HCT116 (cell line): Measurements from ENCODE around the gene ANKRD37. TPM values are rescaled to one million over a fixed set of nuclear protein-coding genes. Genes with fewer than 3 reads are reported as not detected.

Experiments used
- ATAC-seq: fragments of 200-7000 bp; cut with Tn5 transposase; 2 replicates; pipeline ENCODE4 v1.9.1; 2020; ENCODE audit warnings: mild to moderate bottlenecking, moderate library complexity
- BruUV-seq: library from RNA; stranded (reverse); fragments of 400-500 nt; replicated peaks from 2 replicates; lab custom pipeline; 2021; lab: Mats Ljungman, UMichigan
- CTCF ChIA-PET: fragments of 300-600 bp; sonication (Branson Sonifier 250); formaldehyde crosslinking; loops from one replicate; lab custom pipeline; 2021; ENCODE audit warnings: antibody characterized with exemption; lab: Charles Lee
- POLR2A ChIA-PET: fragments of 300-600, 350-600 bp; sonication (Branson Sonifier 250); formaldehyde crosslinking; loops from one replicate; lab custom pipeline; 2021; ENCODE audit warnings: antibody characterized with exemption; lab: Charles Lee
- RAD21 ChIA-PET, 2 experiments: fragments of 300-600 bp; sonication (Branson Sonifier 250); formaldehyde crosslinking; loops; one replicate each; lab custom pipeline; 2023; ENCODE audit warnings: low total read pairs in 2 of 2; ENCODE audit not compliant: uncharacterized antibody in 2 of 2, unreplicated experiment in 2 of 2, low non-redundant PET in 1 of 2; lab: Charles Lee
- DNase-seq: peaks from one replicate; pipeline ENCODE4 v3.0.0-alpha.2; 2010; ENCODE audit warnings: low read depth, low spot score
- H2AFZ ChIP-seq: fragments of 200-600 bp; shearing (Covaris generic), sonication (generic); 2 replicates; pipeline ENCODE4 v1.6.1; 2017; ENCODE audit warnings: low read depth, mixed run types, mixed read lengths, antibody characterized with exemption, low read length; ENCODE audit not compliant: poor library complexity, severe bottlenecking
- H3K27ac ChIP-seq: 2 replicates; pipeline ENCODE4 v1.5.1; 2012; ENCODE audit warnings: low read depth, low read length
- H3K27me3 ChIP-seq: fragments of 200-600 bp; sonication (generic); 2 replicates; pipeline ENCODE4 v1.6.1; 2016; ENCODE audit warnings: mixed run types, low read length, mixed read lengths; ENCODE audit not compliant: insufficient read depth
- H3K36me3 ChIP-seq, 2 experiments: fragments of 200-500 bp in 1 of 2; fragments of 200-600 bp in 1 of 2; sonication (Bioruptor generic) in 1 of 2; sonication (generic) in 1 of 2; 2 replicates each; pipeline versions ENCODE4 v1.5.1 to v1.6.1; 2014 to 2016; ENCODE audit warnings: low read length in 2 of 2, inconsistent platforms in 1 of 2, mixed read lengths in 1 of 2, mixed run types in 1 of 2; ENCODE audit not compliant: insufficient read depth in 2 of 2, control insufficient read depth in 1 of 2
- H3K4me1 ChIP-seq, 2 experiments: fragments of 200-600 bp in 1 of 2; sonication (generic) in 1 of 2; 2 replicates each; pipeline versions ENCODE4 v1.5.1 to v1.6.1; 2012 to 2017; ENCODE audit warnings: low read length in 2 of 2, inconsistent platforms in 1 of 2, mild to moderate bottlenecking in 1 of 2, mixed read lengths in 1 of 2, mixed run types in 1 of 2, moderate library complexity in 1 of 2; ENCODE audit not compliant: insufficient read depth in 2 of 2, control insufficient read depth in 1 of 2
- H3K4me2 ChIP-seq: fragments of 200-600 bp; sonication (generic); 2 replicates; pipeline ENCODE4 v1.6.1; 2017; ENCODE audit warnings: mixed run types, low read length, mixed read lengths
- H3K4me3 ChIP-seq, 2 experiments: fragments of 200-600 bp in 1 of 2; sonication (generic) in 1 of 2; replicated peaks in 1 of 2; 2 replicates each; pipeline ENCODE4 v1.5.1; 2011 to 2016; ENCODE audit warnings: low read length in 2 of 2, control low read depth in 1 of 2, low read depth in 1 of 2, mild to moderate bottlenecking in 1 of 2, mixed read lengths in 1 of 2, mixed run types in 1 of 2
- H3K79me2 ChIP-seq: fragments of 200-600 bp; sonication (generic); 2 replicates; pipeline ENCODE4 v1.6.1; 2017; ENCODE audit warnings: mild to moderate bottlenecking, mixed run types, low read length, moderate library complexity, mixed read lengths; ENCODE audit not compliant: insufficient read depth
- H3K9ac ChIP-seq: fragments of 200-600 bp; sonication (generic); 2 replicates; pipeline ENCODE4 v1.6.1; 2016; ENCODE audit warnings: low read length, mixed read lengths
- H3K9me2 ChIP-seq: fragments of 200-600 bp; sonication (generic), shearing (Covaris generic); 2 replicates; pipeline ENCODE4 v1.6.1; 2017; ENCODE audit warnings: mixed run types, mild to moderate bottlenecking, moderate library complexity; ENCODE audit not compliant: insufficient read depth
- H3K9me3 ChIP-seq, 2 experiments: fragments of 200-500 bp in 1 of 2; fragments of 200-600 bp in 1 of 2; sonication (Bioruptor generic) in 1 of 2; sonication (generic) in 1 of 2; 2 replicates each; pipeline ENCODE4 v1.6.1; 2014 to 2017; ENCODE audit warnings: low read length in 2 of 2, mixed read lengths in 2 of 2, inconsistent platforms in 1 of 2, low read depth in 1 of 2, mild to moderate bottlenecking in 1 of 2, mixed run types in 1 of 2, moderate library complexity in 1 of 2; ENCODE audit not compliant: control insufficient read depth in 1 of 2, insufficient read depth in 1 of 2
- H4K20me1 ChIP-seq: fragments of 200-600 bp; sonication (generic), shearing (Covaris generic); 2 replicates; pipeline ENCODE4 v1.6.1; 2017; ENCODE audit warnings: mixed run types, mild to moderate bottlenecking, moderate library complexity; ENCODE audit not compliant: insufficient read depth
- CEBPB ChIP-seq: IDR thresholded peaks from 2 replicates; pipeline ENCODE4 v1.6.1; 2012; ENCODE audit warnings: low read depth
- ELF1 ChIP-seq: IDR thresholded peaks from 2 replicates; pipeline ENCODE4 v1.6.1; 2012; ENCODE audit warnings: low read depth, borderline replicate concordance
- EZH2 ChIP-seq: fragments of 200-600 bp; sonication (generic); IDR thresholded peaks from 2 replicates; pipeline ENCODE4 v1.6.1; 2017; ENCODE audit warnings: antibody characterized with exemption, mixed run types
- FOSL1 ChIP-seq: IDR thresholded peaks from 2 replicates; pipeline ENCODE4 v1.6.1; 2012; ENCODE audit warnings: low read depth
- JUND ChIP-seq: IDR thresholded peaks from 2 replicates; pipeline ENCODE4 v1.6.1; 2012
- POLR2A ChIP-seq: IDR thresholded peaks from 2 replicates; pipeline ENCODE4 v1.7.0; 2011; ENCODE audit warnings: borderline replicate concordance; ENCODE audit not compliant: insufficient read depth, insufficient read length; ENCODE audit errors: extremely low read depth
- RAD21 ChIP-seq: IDR thresholded peaks from 2 replicates; pipeline ENCODE4 v1.6.1; 2012; ENCODE audit warnings: low read depth, mild to moderate bottlenecking
- SRF ChIP-seq: IDR thresholded peaks from 2 replicates; pipeline ENCODE4 v1.6.1; 2012; ENCODE audit warnings: low read depth
- ZFX ChIP-seq: fragments of 450-650 bp; IDR thresholded peaks from 2 replicates; pipeline ENCODE4 v1.6.1; 2017
- ZNF274 ChIP-seq: fragments of 200-500 bp; sonication (Bioruptor generic); IDR thresholded peaks from 2 replicates; pipeline ENCODE4 v1.6.1; 2014; ENCODE audit warnings: mild to moderate bottlenecking, low read depth, low read length, inconsistent platforms
- intact Hi-C: fragments of 100-400 bp; cut with micrococcal nuclease; formaldehyde crosslinking; loops from 2 replicates; pipeline ENCODE4 v1.10.0; 2022
- total RNA-seq: library from RNA; stranded (reverse); gene quantifications from one replicate; pipeline ENCODE4 v1.2.1, GENCODE V29; 2021; ENCODE audit not compliant: unreplicated experiment
- TF ChIP-seq, protein P1 (sequence below): IDR thresholded peaks from 2 replicates; pipeline ENCODE4 v1.6.1; 2012; ENCODE audit warnings: low read depth
- TF ChIP-seq, protein P2 (sequence below): IDR thresholded peaks from 2 replicates; pipeline ENCODE4 v1.6.1; 2012
- TF ChIP-seq, protein P3 (sequence below): IDR thresholded peaks from 2 replicates; pipeline ENCODE4 v1.6.1; 2011; ENCODE audit warnings: mild to moderate bottlenecking, low read length, moderate library complexity; ENCODE audit not compliant: insufficient replicate concordance; ENCODE audit errors: extremely low read depth

ANKRD37 gene
- total RNA-seq, 1 experiment from 2014 or later = 29.9 TPM

DNA sequence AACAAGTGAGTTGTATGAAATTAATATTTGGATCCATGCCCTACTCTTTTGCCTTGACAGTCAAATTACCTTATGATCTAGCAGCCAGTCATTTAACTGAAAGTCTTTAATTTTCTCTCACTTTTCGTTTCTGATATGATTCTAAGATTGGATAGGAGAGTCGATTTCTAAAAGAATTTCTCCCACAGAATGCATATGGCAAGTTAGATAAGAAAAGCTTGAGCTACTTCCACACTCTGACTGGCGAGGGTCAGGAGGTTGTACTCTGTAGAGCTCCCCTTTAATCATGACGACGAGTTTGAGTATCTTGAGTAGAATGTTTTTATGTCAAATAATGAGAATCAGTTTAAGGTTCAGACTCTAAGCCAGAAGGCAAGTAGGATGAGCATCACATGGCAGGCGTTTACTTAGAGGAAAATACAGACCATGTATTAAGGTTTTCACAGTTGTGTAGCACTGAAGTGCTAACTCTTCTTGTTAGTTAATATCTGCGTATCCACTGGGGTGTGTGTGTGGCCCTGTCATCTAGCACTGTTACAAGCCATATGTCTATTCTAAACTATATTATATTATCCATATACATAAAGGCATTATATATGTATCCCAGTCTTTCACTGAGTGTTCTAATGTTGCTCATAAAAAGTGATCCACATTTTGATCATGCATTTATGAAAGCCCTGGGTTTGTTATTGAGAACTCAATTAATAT is 38.8 kb upstream of the ANKRD37 start (continued):
- TF ChIP-seq, protein P1, sequence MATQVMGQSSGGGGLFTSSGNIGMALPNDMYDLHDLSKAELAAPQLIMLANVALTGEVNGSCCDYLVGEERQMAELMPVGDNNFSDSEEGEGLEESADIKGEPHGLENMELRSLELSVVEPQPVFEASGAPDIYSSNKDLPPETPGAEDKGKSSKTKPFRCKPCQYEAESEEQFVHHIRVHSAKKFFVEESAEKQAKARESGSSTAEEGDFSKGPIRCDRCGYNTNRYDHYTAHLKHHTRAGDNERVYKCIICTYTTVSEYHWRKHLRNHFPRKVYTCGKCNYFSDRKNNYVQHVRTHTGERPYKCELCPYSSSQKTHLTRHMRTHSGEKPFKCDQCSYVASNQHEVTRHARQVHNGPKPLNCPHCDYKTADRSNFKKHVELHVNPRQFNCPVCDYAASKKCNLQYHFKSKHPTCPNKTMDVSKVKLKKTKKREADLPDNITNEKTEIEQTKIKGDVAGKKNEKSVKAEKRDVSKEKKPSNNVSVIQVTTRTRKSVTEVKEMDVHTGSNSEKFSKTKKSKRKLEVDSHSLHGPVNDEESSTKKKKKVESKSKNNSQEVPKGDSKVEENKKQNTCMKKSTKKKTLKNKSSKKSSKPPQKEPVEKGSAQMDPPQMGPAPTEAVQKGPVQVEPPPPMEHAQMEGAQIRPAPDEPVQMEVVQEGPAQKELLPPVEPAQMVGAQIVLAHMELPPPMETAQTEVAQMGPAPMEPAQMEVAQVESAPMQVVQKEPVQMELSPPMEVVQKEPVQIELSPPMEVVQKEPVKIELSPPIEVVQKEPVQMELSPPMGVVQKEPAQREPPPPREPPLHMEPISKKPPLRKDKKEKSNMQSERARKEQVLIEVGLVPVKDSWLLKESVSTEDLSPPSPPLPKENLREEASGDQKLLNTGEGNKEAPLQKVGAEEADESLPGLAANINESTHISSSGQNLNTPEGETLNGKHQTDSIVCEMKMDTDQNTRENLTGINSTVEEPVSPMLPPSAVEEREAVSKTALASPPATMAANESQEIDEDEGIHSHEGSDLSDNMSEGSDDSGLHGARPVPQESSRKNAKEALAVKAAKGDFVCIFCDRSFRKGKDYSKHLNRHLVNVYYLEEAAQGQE = no peak
- TF ChIP-seq CEBPB (no peak), ELF1 (no peak), ZNF274 (no peak), POLR2A (no peak), RAD21 (no peak)
- TF ChIP-seq, protein P2, sequence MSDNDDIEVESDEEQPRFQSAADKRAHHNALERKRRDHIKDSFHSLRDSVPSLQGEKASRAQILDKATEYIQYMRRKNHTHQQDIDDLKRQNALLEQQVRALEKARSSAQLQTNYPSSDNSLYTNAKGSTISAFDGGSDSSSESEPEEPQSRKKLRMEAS = no peak

DNA sequence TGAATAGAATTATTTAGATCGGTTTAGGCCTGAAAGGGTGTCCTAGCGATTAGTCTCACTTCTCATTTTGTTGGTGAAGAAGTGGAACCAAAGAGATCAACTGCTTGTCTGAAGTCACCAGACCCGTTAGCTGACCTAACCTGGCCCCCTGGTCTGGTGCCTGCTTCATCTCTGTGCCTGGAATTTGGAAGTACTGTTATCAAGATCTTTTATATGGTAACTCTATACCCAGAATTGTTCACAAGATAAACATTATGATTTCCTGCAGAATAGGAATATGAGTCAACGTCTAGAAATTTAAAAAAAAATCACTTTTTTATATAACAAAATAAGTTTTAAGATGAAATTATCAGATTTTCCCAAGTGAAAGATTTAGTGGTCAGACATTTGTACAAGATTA is 38.1 kb upstream of the ANKRD37 start:
- BruUV-seq = no TSS peak
- H3K4me1 ChIP-seq = peaks cover 0 to 8% of the 10 kb centered on the region in 2 experiments; a peak in 2 of 4 replicates
- H3K4me3 ChIP-seq = no peak overlapping the region
- DNase-seq (no peak), ATAC-seq (no peak)
- no peaks in the 10 kb centered on the region for H3K36me3 ChIP-seq
- no peaks in the 10 kb centered on the region for H3K9me2 ChIP-seq
- H2AFZ ChIP-seq = no peak overlapping the region
- no peaks in the 10 kb centered on the region for H3K79me2 ChIP-seq
- H3K9ac ChIP-seq = no peak overlapping the region
- ChIA-PET RAD21 (no interaction called here), CTCF (no interaction called here), POLR2A (no interaction called here)
- H3K4me2 ChIP-seq = no peak overlapping the region
- TF ChIP-seq ZNF274 (no peak), FOSL1 (no peak), SRF (no peak), ZFX (no peak), JUND (no peak), EZH2 (no peak)
- TF ChIP-seq, protein P3, sequence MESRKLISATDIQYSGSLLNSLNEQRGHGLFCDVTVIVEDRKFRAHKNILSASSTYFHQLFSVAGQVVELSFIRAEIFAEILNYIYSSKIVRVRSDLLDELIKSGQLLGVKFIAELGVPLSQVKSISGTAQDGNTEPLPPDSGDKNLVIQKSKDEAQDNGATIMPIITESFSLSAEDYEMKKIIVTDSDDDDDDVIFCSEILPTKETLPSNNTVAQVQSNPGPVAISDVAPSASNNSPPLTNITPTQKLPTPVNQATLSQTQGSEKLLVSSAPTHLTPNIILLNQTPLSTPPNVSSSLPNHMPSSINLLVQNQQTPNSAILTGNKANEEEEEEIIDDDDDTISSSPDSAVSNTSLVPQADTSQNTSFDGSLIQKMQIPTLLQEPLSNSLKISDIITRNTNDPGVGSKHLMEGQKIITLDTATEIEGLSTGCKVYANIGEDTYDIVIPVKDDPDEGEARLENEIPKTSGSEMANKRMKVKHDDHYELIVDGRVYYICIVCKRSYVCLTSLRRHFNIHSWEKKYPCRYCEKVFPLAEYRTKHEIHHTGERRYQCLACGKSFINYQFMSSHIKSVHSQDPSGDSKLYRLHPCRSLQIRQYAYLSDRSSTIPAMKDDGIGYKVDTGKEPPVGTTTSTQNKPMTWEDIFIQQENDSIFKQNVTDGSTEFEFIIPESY = no peak
- TF ChIP-seq, protein P2 = no peak
- no peaks in the 10 kb centered on the region for H3K9me3 ChIP-seq
- intact Hi-C loops = no loop called here
- H4K20me1 ChIP-seq = no peaks in the 10 kb centered on the region
- no peaks in the 10 kb centered on the region for H3K27me3 ChIP-seq
- no peak overlapping the region for H3K27ac ChIP-seq
